Ascending aorta (tissue), 2 donors: Measurements from ENCODE around the gene DEK. TPM values are rescaled to one million over a fixed set of nuclear protein-coding genes. Genes with fewer than 3 reads are reported as not detected.
"Not testable (repeated sequence)": the region's sequence is repeated elsewhere in the genome, so short reads cannot be mapped to it uniquely, and the experiment has no call there.

Experiments used
- DNase-seq, 2 donors: peaks; one replicate each; pipeline ENCODE4 v3.0.0-alpha.2; 2019; ENCODE audit warnings: low spot score in 2 of 2
- H3K27ac ChIP-seq, 2 donors: fragments of 200-600 bp; sonication (generic); one replicate each; pipeline ENCODE4 v1.5.1; 2016 to 2017; ENCODE audit warnings: mild to moderate bottlenecking in 1 of 2
- H3K27me3 ChIP-seq: fragments of 200-600 bp; sonication (generic); one replicate; pipeline ENCODE4 v1.5.1; 2017
- H3K36me3 ChIP-seq, 2 donors: fragments of 200-600 bp; sonication (generic); one replicate each; pipeline ENCODE4 v1.5.1; 2016
- H3K4me1 ChIP-seq, 2 donors: fragments of 200-600 bp; sonication (generic); one replicate each; pipeline ENCODE4 v1.5.1; 2016 to 2017; ENCODE audit warnings: mild to moderate bottlenecking in 1 of 2
- H3K4me3 ChIP-seq, 2 donors: fragments of 200-600 bp; sonication (generic); one replicate each; pipeline ENCODE4 v1.5.1; 2016 to 2017; ENCODE audit warnings: mild to moderate bottlenecking in 1 of 2
- H3K9me3 ChIP-seq, 2 donors: fragments of 200-600 bp; sonication (generic); one replicate each; pipeline ENCODE4 v1.5.1; 2016
- CTCF ChIP-seq, 3 experiments: fragments of 200-600 bp in 2 of 3; fragments of 450-650 bp in 1 of 3; sonication (generic) in 2 of 3; IDR thresholded peaks; one replicate each; pipeline ENCODE4 v1.5.1; 2016 to 2019; ENCODE audit warnings: antibody characterized with exemption in 3 of 3, mild to moderate bottlenecking in 1 of 3, moderate library complexity in 1 of 3
- intact Hi-C: fragments of 100-400 bp; cut with DNase I; formaldehyde crosslinking; loops from one replicate; pipeline ENCODE4 v1.15.1; 2023
- total RNA-seq: library from RNA; depleted of rRNA; stranded (reverse); fragments of >200 nt; gene quantifications from one replicate; pipeline ENCODE4 v1.1.0, GENCODE V29; 2016

DEK gene
- total RNA-seq, 1 donor from 2014 or later: 51.2 TPM

- Histone ChIP-seq H3K36me3 (peaks cover 28 to 64% of the 10 kb centered on the region in 2 donors), H3K9me3 (peaks cover 5 to 20% of the 10 kb centered on the region in 2 donors), H3K27ac (no peak overlapping the region), H3K4me3 (no peak overlapping the region), H3K4me1 (no peaks in the 10 kb centered on the region), H3K27me3 (no peaks in the 10 kb centered on the region)
- intact Hi-C loops: no loop called here
- no peak for DNase-seq
- TF ChIP-seq CTCF (IDR thresholded peaks at IDR 0.05): no peak
Observed at GRCh38 chr6:18234564-18234963, 29.8 kb downstream of the DEK start.

GRCh38 chr6:18233770-18234169, 30.6 kb downstream of the DEK start:
- H3K4me3 ChIP-seq, DNase-seq, H3K27ac ChIP-seq, H3K27me3 ChIP-seq, intact Hi-C loops, H3K4me1 ChIP-seq: not testable (repeated sequence)
- H3K36me3 ChIP-seq: peaks cover 32 to 69% of the 10 kb centered on the region in 2 donors
- peaks cover 5 to 20% of the 10 kb centered on the region in 2 donors for H3K9me3 ChIP-seq

- H3K4me3 ChIP-seq, H3K27ac ChIP-seq, intact Hi-C loops, H3K27me3 ChIP-seq, DNase-seq, H3K4me1 ChIP-seq: not testable (repeated sequence)
- H3K36me3 ChIP-seq: peaks cover 41 to 69% of the 10 kb centered on the region in 2 donors
- peaks cover 5 to 25% of the 10 kb centered on the region in 2 donors for H3K9me3 ChIP-seq
Observed at GRCh38 chr6:18231856-18232255, 32.5 kb downstream of the DEK start.

GRCh38 chr6:18228590-18228989, 35.7 kb downstream of the DEK start:
- H3K36me3 ChIP-seq: peaks cover 23 to 58% of the 10 kb centered on the region in 2 donors
- intact Hi-C loops: not testable (repeated sequence)

GRCh38 chr6:18227166-18227565, 37.2 kb downstream of the DEK start:
- Histone ChIP-seq H3K36me3 (peaks cover 27 to 69% of the 10 kb centered on the region in 2 donors), H3K9me3 (peaks cover 5 to 17% of the 10 kb centered on the region in 2 donors)
- H3K4me1 ChIP-seq, H3K27ac ChIP-seq, H3K4me3 ChIP-seq, intact Hi-C loops, DNase-seq, H3K27me3 ChIP-seq: not testable (repeated sequence)

More at GRCh38 chr6:18228590-18228989, 35.7 kb downstream of the DEK start:
- not testable (repeated sequence) for H3K4me1 ChIP-seq, H3K27me3 ChIP-seq, H3K27ac ChIP-seq, DNase-seq, H3K4me3 ChIP-seq
- peaks cover 5 to 25% of the 10 kb centered on the region in 2 donors for H3K9me3 ChIP-seq

- DNase-seq, H3K4me3 ChIP-seq, intact Hi-C loops, H3K4me1 ChIP-seq, H3K27me3 ChIP-seq, H3K27ac ChIP-seq: not testable (repeated sequence)
- Histone ChIP-seq H3K9me3 (peaks cover 2 to 12% of the 10 kb centered on the region in 2 donors), H3K36me3 (peaks cover 27 to 66% of the 10 kb centered on the region in 2 donors)
Observed at GRCh38 chr6:18226451-18227105, 37.8 kb downstream of the DEK start.

- no peak overlapping the region for H3K27ac ChIP-seq
- H3K27me3 ChIP-seq: no peaks in the 10 kb centered on the region
- H3K36me3 ChIP-seq: peaks cover 5 to 47% of the 10 kb centered on the region in 2 donors
- TF ChIP-seq CTCF (IDR thresholded peaks at IDR 0.05): no peak
- intact Hi-C loops: no loop called here
- no peak overlapping the region for H3K4me3 ChIP-seq
- no peaks in the 10 kb centered on the region for H3K9me3 ChIP-seq
- DNase-seq: no peak
- no peaks in the 10 kb centered on the region for H3K4me1 ChIP-seq
Observed at GRCh38 chr6:18221288-18221615, 43.1 kb downstream of the DEK start.

GRCh38 chr6:18219591-18219990, 44.7 kb downstream of the DEK start:
- Histone ChIP-seq H3K27me3 (no peaks in the 10 kb centered on the region), H3K9me3 (no peaks in the 10 kb centered on the region), H3K4me1 (no peaks in the 10 kb centered on the region), H3K36me3 (peaks cover 10 to 48% of the 10 kb centered on the region in 2 donors), H3K27ac (no peak overlapping the region), H3K4me3 (no peak overlapping the region)
- intact Hi-C loops: no loop called here
- no peak for DNase-seq
- no peak for TF ChIP-seq CTCF (IDR thresholded peaks at IDR 0.05)
